ENCODE measurements around the gene IGSF5. TPM values are rescaled to one million over a fixed set of nuclear protein-coding genes. Genes with fewer than 3 reads are reported as not detected.

The IGSF5 gene
- not detected in 2 replicates for total RNA-seq

DNA sequence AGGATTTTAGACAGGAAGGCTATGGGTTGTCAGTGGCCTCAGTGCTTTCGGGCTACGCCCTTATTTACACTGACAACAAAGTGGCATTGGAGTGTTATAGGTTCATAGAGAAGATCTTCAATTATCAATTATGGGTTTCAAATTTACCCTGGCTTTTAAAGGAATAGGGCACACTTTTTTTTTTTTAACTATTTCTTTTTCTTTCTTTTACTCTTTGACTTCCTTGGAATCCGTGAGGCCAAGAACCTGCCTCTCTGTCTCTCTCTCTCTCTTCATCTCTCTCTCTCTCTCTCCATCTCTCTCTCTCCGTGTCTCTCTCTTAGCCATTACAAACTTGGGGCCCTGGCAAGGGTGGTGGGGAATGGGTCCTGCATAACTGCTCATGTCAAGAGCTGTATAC is at the start of gene IGSF5:
TSS of gene IGSF5 (plus strand) at position 301 of the 400 bp plus-strand sequence. CDS start 327 bp downstream, outside the sequence.

Other genes starting within 250 kb of the IGSF5 start
- gene B3GALT5, start 132.2 kb upstream of the IGSF5 start, total RNA-seq: 0.08 and 0.39 TPM in 2 replicates
- gene PCP4, start 122.3 kb downstream of the IGSF5 start, total RNA-seq: not detected in 2 replicates

All from epithelial cell of alveolus of lung (primary cell).